K562 (cell line): Measurements from ENCODE around the gene PES1. TPM values are rescaled to one million over a fixed set of nuclear protein-coding genes. Genes with fewer than 3 reads are reported as not detected.

Source experiments
- FOSL1 ChIP-seq: fragments of 200-800 bp; sonication (Bioruptor generic); conservative IDR thresholded peaks from 2 replicates; pipeline ENCODE4 v1.6.1; 2016; ENCODE audit warnings: missing genetic modification characterization, missing compliant biosample characterization
- GTF3C2 ChIP-seq: IDR thresholded peaks from 3 replicates; pipeline ENCODE4 v1.6.1; 2011; ENCODE audit warnings: borderline replicate concordance, mild to moderate bottlenecking, moderate library complexity; ENCODE audit not compliant: insufficient read length; ENCODE audit errors: extremely low read depth
- MXI1 ChIP-seq: IDR thresholded peaks from 2 replicates; pipeline ENCODE4 v1.6.1; 2011; ENCODE audit warnings: low read depth, mild to moderate bottlenecking, improper control_type of control experiment, low read length
- NR0B1 ChIP-seq: fragments of 450-650 bp; IDR thresholded peaks from one replicate; pipeline ENCODE4 v1.6.1; 2018; ENCODE audit warnings: mild to moderate bottlenecking, moderate library complexity; ENCODE audit not compliant: partially characterized antibody
- PTBP1 ChIP-seq: fragments of 200-400 bp; formaldehyde crosslinking; IDR thresholded peaks from 2 replicates; pipeline ENCODE4 v1.6.1; 2017; ENCODE audit warnings: low read depth, low read length
- ZNF655 ChIP-seq: fragments of 250-450 bp; sonication (Bioruptor Pico); IDR thresholded peaks from 2 replicates; pipeline ENCODE4 v1.5.0; 2021
- polyA plus RNA-seq, 8 experiments: library from polyadenylated mRNA; depleted of rRNA in 4 of 8; stranded (reverse) in 5 of 8; unstranded in 3 of 8; fragments of >200 nt; fragmentation: Nextera tagmentation in 2 of 8; fragmentation: Illumina TruSeq in 1 of 8; extraction: Ambion mirVana in 2 of 8; extraction: Trizol in 1 of 8; gene quantifications; 2 replicates each; pipeline versions ENCODE4 v1.2.1 to v1.2.3, GENCODE V29; 2011 to 2014; ENCODE audit warnings: inconsistent platforms in 1 of 8, missing spikeins in 1 of 8
- total RNA-seq, 7 experiments: library from RNA; depleted of rRNA in 6 of 7; stranded (reverse); fragments of >200 nt in 6 of 7; fragmentation: Illumina TruSeq in 2 of 7; extraction: Trizol in 2 of 7; gene quantifications; 2 replicates each; pipeline versions ENCODE4 v1.2.1 to v1.2.3, GENCODE V29; 2011 to 2021; ENCODE audit warnings: low replicate concordance in 1 of 7

Gene PES1
- total and polyA plus RNA-seq, 9 of the 15 experiments (the other 6 are each of a cell fraction or from before 2014, with no cell fraction given): 6.5 to 158 (median 94.3) TPM

- TF ChIP-seq GTF3C2: no peak
- no peak for TF ChIP-seq NR0B1
- TF ChIP-seq PTBP1: 0 out of 2 replicates have a peak, but pooled peaks have one; percentile 42
- no peak for TF ChIP-seq ZNF655 (CRISPR knock-in tag)
- no peak for TF ChIP-seq FOSL1
- no peak for TF ChIP-seq MXI1
Measured at GRCh38 chr22:30539368-30539767, 52.3 kb downstream of the PES1 start (continued).
